ENCODE measurements around the gene CD96.
A peak's percentile ranks its signal among the peaks of the same experiment; 100 is the strongest.
"Not testable (repeated sequence)": the region's sequence is repeated elsewhere in the genome, so short reads cannot be mapped to it uniquely, and the experiment has no call there.

Gene CD96

GRCh38 chr3:111541911-111542483 is at the start of gene CD96:
Gene CD96 (plus strand): TSS chr3:111542197. CDS start chr3:111542249, 52 bp downstream.
- no peak for DNase-seq

- DNase-seq = no peak
Measured at GRCh38 chr3:111493276-111493675, 48.7 kb upstream of the CD96 start.

- peak; percentile 61 to 77 for DNase-seq
Measured at GRCh38 chr3:111496894-111497559, 45.0 kb upstream of the CD96 start.

GRCh38 chr3:111498022-111498421 is 44.0 kb upstream of the CD96 start:
- no peak for DNase-seq

GRCh38 chr3:111506435-111506834 is 35.6 kb upstream of the CD96 start:
- DNase-seq = no peak

- no peak for DNase-seq
Measured at GRCh38 chr3:111509308-111509707, 32.7 kb upstream of the CD96 start.

- DNase-seq = no peak
Measured at GRCh38 chr3:111517801-111518200, 24.2 kb upstream of the CD96 start.

- no peak for DNase-seq
Measured at GRCh38 chr3:111519178-111519855, 22.7 kb upstream of the CD96 start.

GRCh38 chr3:111521891-111522290 is 20.1 kb upstream of the CD96 start:
- DNase-seq = no peak

- not testable (repeated sequence) for DNase-seq
Measured at GRCh38 chr3:111524486-111524885, 17.5 kb upstream of the CD96 start.

GRCh38 chr3:111531446-111531845 is 10.6 kb upstream of the CD96 start:
- no peak for DNase-seq

- no peak for DNase-seq
Measured at GRCh38 chr3:111534701-111535100, 7.3 kb upstream of the CD96 start.

GRCh38 chr3:111538111-111538510 is 3.9 kb upstream of the CD96 start:
- no peak for DNase-seq

- DNase-seq = no peak
Measured at GRCh38 chr3:111538681-111539083, 3.3 kb upstream of the CD96 start.

GRCh38 chr3:111539351-111540331 is 2.4 kb upstream of the CD96 start:
- peak; percentile 41 to 47 for DNase-seq

- no peak for DNase-seq
Measured at GRCh38 chr3:111541391-111541790, 606 bp upstream of the CD96 start.

GRCh38 chr3:111542611-111543300 is 759 bp downstream of the CD96 start:
- DNase-seq = no peak

- no peak for DNase-seq
Measured at GRCh38 chr3:111545349-111545748, 3.4 kb downstream of the CD96 start.

GRCh38 chr3:111547631-111548030 is 5.6 kb downstream of the CD96 start:
- DNase-seq = no peak

- no peak for DNase-seq
Measured at GRCh38 chr3:111548092-111548491, 6.1 kb downstream of the CD96 start.

GRCh38 chr3:111548756-111549155 is 6.8 kb downstream of the CD96 start:
- DNase-seq = no peak

GRCh38 chr3:111561902-111562301 is 19.9 kb downstream of the CD96 start:
- not testable (repeated sequence) for DNase-seq

All from NCI-H1930 (cell line).